Urinary bladder (tissue), 4 donors: Measurements from ENCODE around the gene CCDC149. TPM values are rescaled to one million over a fixed set of nuclear protein-coding genes. Genes with fewer than 3 reads are reported as not detected.

ENCODE experiments used
- DNase-seq: peaks from one replicate; pipeline ENCODE4 v3.0.0-alpha.2; 2015; ENCODE audit errors: extremely low spot score
- H3K27ac ChIP-seq: one replicate; pipeline ENCODE4 v1.5.1; 2013; ENCODE audit warnings: low read depth, mild to moderate bottlenecking, moderate library complexity
- H3K36me3 ChIP-seq: one replicate; pipeline ENCODE4 v1.6.1; 2013; ENCODE audit warnings: mild to moderate bottlenecking, moderate library complexity; ENCODE audit not compliant: insufficient read depth
- H3K4me1 ChIP-seq: one replicate; pipeline ENCODE4 v1.6.1; 2013; ENCODE audit warnings: mild to moderate bottlenecking, moderate library complexity; ENCODE audit not compliant: insufficient read depth
- H3K4me3 ChIP-seq: one replicate; pipeline ENCODE4 v1.5.1; 2013; ENCODE audit warnings: low read depth, low read length
- WGBS: extraction: QIAGEN DNeasy Blood & Tissue Kit; methylation state at CpG from one replicate; pipeline ENCODE4 v1.1.7; 2013; 5-methylcytosine and 5-hydroxymethylcytosine counted together
- polyA plus RNA-seq: library from polyadenylated mRNA; stranded (reverse); fragments of 200-250 nt; gene quantifications from one replicate; pipeline ENCODE4 v1.2.3, GENCODE V29; 2013
- total RNA-seq: library from RNA; depleted of rRNA; stranded (reverse); fragments of >200 nt; gene quantifications from one replicate; pipeline ENCODE4 v1.2.3, GENCODE V29; 2014
- donor health status: healthy with polysubstance abuse.
- donor health status: healthy.

Gene CCDC149
- total and polyA plus RNA-seq, 2 donors = 10.1 to 17.4 TPM

- Histone ChIP-seq H3K36me3 (no peaks in the 10 kb centered on the region), H3K4me1 (no peaks in the 10 kb centered on the region), H3K27ac (no peak overlapping the region), H3K4me3 (no peak overlapping the region)
- 40% methylated on average over 2 of the region's 2 CpGs for WGBS
- DNase-seq = no peak
Measured at GRCh38 chr4:24774452-24774851, 138.4 kb downstream of the CCDC149 start.

- Histone ChIP-seq H3K4me1 (no peaks in the 10 kb centered on the region), H3K27ac (no peak overlapping the region), H3K4me3 (no peak overlapping the region), H3K36me3 (no peaks in the 10 kb centered on the region)
- no peak for DNase-seq
- WGBS = 93% methylated on average over 6 of the region's 6 CpGs
Measured at GRCh38 chr4:24772952-24773351, 139.9 kb downstream of the CCDC149 start.

GRCh38 chr4:24772061-24772705 lies 140.7 kb downstream of the CCDC149 start:
- DNase-seq = no peak
- Histone ChIP-seq H3K4me3 (no peak overlapping the region), H3K4me1 (no peaks in the 10 kb centered on the region), H3K36me3 (no peaks in the 10 kb centered on the region), H3K27ac (no peak overlapping the region)
- WGBS = 94% methylated on average over 5 of the region's 5 CpGs

GRCh38 chr4:24771241-24771640 lies 141.6 kb downstream of the CCDC149 start:
- WGBS = 44% methylated on average over 4 of the region's 4 CpGs
- Histone ChIP-seq H3K4me1 (no peaks in the 10 kb centered on the region), H3K27ac (no peak overlapping the region), H3K36me3 (no peaks in the 10 kb centered on the region), H3K4me3 (no peak overlapping the region)
- DNase-seq = no peak

- H3K36me3 ChIP-seq = no peaks in the 10 kb centered on the region
- no peaks in the 10 kb centered on the region for H3K4me1 ChIP-seq
- DNase-seq = no peak
- 63% methylated on average over 4 of the region's 4 CpGs for WGBS
- no peak overlapping the region for H3K27ac ChIP-seq
- no peak overlapping the region for H3K4me3 ChIP-seq
Measured at GRCh38 chr4:24770667-24771066, 142.2 kb downstream of the CCDC149 start.

GRCh38 chr4:24770032-24770584 lies 142.7 kb downstream of the CCDC149 start:
- no peaks in the 10 kb centered on the region for H3K4me1 ChIP-seq
- 81% methylated on average over 3 of the region's 3 CpGs for WGBS
- no peak overlapping the region for H3K27ac ChIP-seq
- DNase-seq = no peak
- no peak overlapping the region for H3K4me3 ChIP-seq
- no peaks in the 10 kb centered on the region for H3K36me3 ChIP-seq

GRCh38 chr4:24769571-24769970 lies 143.3 kb downstream of the CCDC149 start:
- 85% methylated on average over 2 of the region's 2 CpGs for WGBS
- DNase-seq = no peak
- Histone ChIP-seq H3K4me1 (no peaks in the 10 kb centered on the region), H3K36me3 (no peaks in the 10 kb centered on the region), H3K4me3 (no peak overlapping the region), H3K27ac (no peak overlapping the region)

GRCh38 chr4:24768604-24769003 lies 144.2 kb downstream of the CCDC149 start:
- no peaks in the 10 kb centered on the region for H3K4me1 ChIP-seq
- H3K4me3 ChIP-seq = no peak overlapping the region
- H3K27ac ChIP-seq = no peak overlapping the region
- no peak for DNase-seq
- H3K36me3 ChIP-seq = no peaks in the 10 kb centered on the region

GRCh38 chr4:24768006-24768405 lies 144.8 kb downstream of the CCDC149 start:
- Histone ChIP-seq H3K27ac (no peak overlapping the region), H3K4me1 (no peaks in the 10 kb centered on the region), H3K4me3 (no peak overlapping the region), H3K36me3 (no peaks in the 10 kb centered on the region)
- WGBS = 87% methylated on average over 5 of the region's 5 CpGs
- no peak for DNase-seq

- no peak for DNase-seq
- 57% methylated on average over 4 of the region's 4 CpGs for WGBS
- Histone ChIP-seq H3K4me1 (no peaks in the 10 kb centered on the region), H3K27ac (no peak overlapping the region), H3K4me3 (no peak overlapping the region), H3K36me3 (no peaks in the 10 kb centered on the region)
Measured at GRCh38 chr4:24765376-24765988, 147.4 kb downstream of the CCDC149 start.

- WGBS = 86% methylated on average over 3 of the region's 3 CpGs
- Histone ChIP-seq H3K27ac (no peak overlapping the region), H3K4me1 (no peaks in the 10 kb centered on the region), H3K36me3 (no peaks in the 10 kb centered on the region), H3K4me3 (no peak overlapping the region)
- DNase-seq = no peak
Measured at GRCh38 chr4:24764345-24764744, 148.5 kb downstream of the CCDC149 start.

- 46% methylated on average over 5 of the region's 5 CpGs for WGBS
- Histone ChIP-seq H3K27ac (no peak overlapping the region), H3K4me1 (no peaks in the 10 kb centered on the region), H3K36me3 (no peaks in the 10 kb centered on the region), H3K4me3 (no peak overlapping the region)
- no peak for DNase-seq
Measured at GRCh38 chr4:24763631-24764297, 149.1 kb downstream of the CCDC149 start.
